H9 (cell line): ENCODE measurements around the gene SPECC1L. TPM values are rescaled to one million over a fixed set of nuclear protein-coding genes. Genes with fewer than 3 reads are reported as not detected.

Experiments
- DNase-seq: peaks from one replicate; pipeline ENCODE4 v3.0.0-alpha.2; 2017
- H2AFZ ChIP-seq: one replicate; pipeline ENCODE4 v1.6.1; 2013; ENCODE audit warnings: mild to moderate bottlenecking, low read length, control low read depth, moderate library complexity
- H2AK5ac ChIP-seq: 2 replicates; pipeline ENCODE4 v1.6.1; 2013; ENCODE audit warnings: low read length, control low read depth, mixed read lengths; ENCODE audit not compliant: insufficient read length
- H2BK120ac ChIP-seq: one replicate; pipeline ENCODE4 v1.6.1; 2013; ENCODE audit warnings: low read depth, mild to moderate bottlenecking, low read length, control low read depth, inconsistent platforms; ENCODE audit not compliant: poor library complexity, severe bottlenecking
- H2BK12ac ChIP-seq: 2 replicates; pipeline ENCODE4 v1.6.1; 2013; ENCODE audit warnings: low read length, control low read depth, mixed read lengths, low read depth; ENCODE audit not compliant: insufficient read length
- H2BK15ac ChIP-seq: 2 replicates; pipeline ENCODE4 v1.6.1; 2013; ENCODE audit warnings: low read depth, low read length, control low read depth
- H2BK20ac ChIP-seq: one replicate; pipeline ENCODE4 v1.6.1; 2013; ENCODE audit warnings: low read depth, mild to moderate bottlenecking, low read length, control low read depth, inconsistent platforms; ENCODE audit not compliant: poor library complexity, severe bottlenecking
- H2BK5ac ChIP-seq: 2 replicates; pipeline ENCODE4 v1.6.1; 2013; ENCODE audit warnings: low read length, control low read depth, mixed read lengths; ENCODE audit not compliant: insufficient read length
- H3K14ac ChIP-seq: 2 replicates; pipeline ENCODE4 v1.6.1; 2013; ENCODE audit warnings: low read length, control low read depth; ENCODE audit not compliant: insufficient read depth
- H3K18ac ChIP-seq: 2 replicates; pipeline ENCODE4 v1.6.1; 2013; ENCODE audit warnings: low read depth, mild to moderate bottlenecking, mixed read lengths, low read length, control low read depth; ENCODE audit not compliant: insufficient read length
- H3K23ac ChIP-seq: 2 replicates; pipeline ENCODE4 v1.6.1; 2013; ENCODE audit warnings: low read length, control low read depth, mixed read lengths, low read depth; ENCODE audit not compliant: insufficient read length
- H3K23me2 ChIP-seq: 2 replicates; pipeline ENCODE4 v1.6.1; 2013; ENCODE audit warnings: low read depth, mild to moderate bottlenecking, mixed read lengths, low read length, control low read depth; ENCODE audit not compliant: insufficient read length, poor library complexity, severe bottlenecking
- H3K27ac ChIP-seq: 2 replicates; pipeline ENCODE4 v1.5.1; 2013; ENCODE audit warnings: low read length, control low read depth, mixed read lengths, low read depth; ENCODE audit not compliant: insufficient read length
- H3K27me3 ChIP-seq: 2 replicates; pipeline ENCODE4 v1.6.1; 2013; ENCODE audit warnings: low read length, control low read depth, inconsistent platforms; ENCODE audit not compliant: insufficient read depth
- H3K4ac ChIP-seq: 2 replicates; pipeline ENCODE4 v1.6.1; 2013; ENCODE audit warnings: low read depth, mild to moderate bottlenecking, control low read depth, inconsistent platforms, low read length, moderate library complexity
- H3K4me1 ChIP-seq: 2 replicates; pipeline ENCODE4 v1.6.1; 2013; ENCODE audit warnings: low read length, control low read depth, inconsistent platforms; ENCODE audit not compliant: insufficient read depth
- H3K4me2 ChIP-seq: 2 replicates; pipeline ENCODE4 v1.6.1; 2013; ENCODE audit warnings: low read length, control low read depth, mixed read lengths; ENCODE audit not compliant: insufficient read length, insufficient read depth
- H3K56ac ChIP-seq: 2 replicates; pipeline ENCODE4 v1.6.1; 2013; ENCODE audit warnings: low read depth, mild to moderate bottlenecking, mixed read lengths, low read length, control low read depth; ENCODE audit not compliant: insufficient read length
- H3K79me1 ChIP-seq: 2 replicates; pipeline ENCODE4 v1.6.1; 2013; ENCODE audit warnings: low read depth, mild to moderate bottlenecking, moderate library complexity, low read length, control low read depth, inconsistent platforms; ENCODE audit not compliant: insufficient read depth, poor library complexity, severe bottlenecking
- H3K79me2 ChIP-seq: 2 replicates; pipeline ENCODE4 v1.6.1; 2013; ENCODE audit warnings: low read length, control low read depth, inconsistent platforms; ENCODE audit not compliant: insufficient read depth
- H3K9ac ChIP-seq: 2 replicates; pipeline ENCODE4 v1.6.1; 2013; ENCODE audit warnings: low read length, control low read depth, mixed read lengths; ENCODE audit not compliant: insufficient read length; ENCODE audit errors: extremely low read depth
- H3K9me3 ChIP-seq: one replicate; pipeline ENCODE4 v1.6.1; 2013; ENCODE audit warnings: low read depth, low read length, inconsistent platforms; ENCODE audit not compliant: control insufficient read depth
- H3T11ph ChIP-seq: one replicate; pipeline ENCODE4 v1.6.1; 2013; ENCODE audit warnings: mild to moderate bottlenecking, low read length, control low read depth, inconsistent platforms
- H4K20me1 ChIP-seq: one replicate; pipeline ENCODE4 v1.6.1; 2013; ENCODE audit not compliant: control insufficient read depth, insufficient read length, insufficient read depth
- H4K5ac ChIP-seq: 2 replicates; pipeline ENCODE4 v1.6.1; 2013; ENCODE audit warnings: low read depth, mild to moderate bottlenecking, mixed read lengths, low read length, control low read depth; ENCODE audit not compliant: insufficient read length
- H4K8ac ChIP-seq: replicated peaks from 2 replicates; pipeline ENCODE4 v1.6.1; 2013; ENCODE audit warnings: low read length, control low read depth, mixed read lengths, low read depth; ENCODE audit not compliant: insufficient read length
- H4K91ac ChIP-seq: 2 replicates; pipeline ENCODE4 v1.6.1; 2013; ENCODE audit warnings: low read depth, mild to moderate bottlenecking, moderate library complexity, mixed read lengths, low read length, control low read depth; ENCODE audit not compliant: insufficient read length
- H3K27ac Mint-ChIP-seq, 3 experiments: 2 replicates in 2 of 3; 3 replicates in 1 of 3; pipeline ENCODE4 v1.8.0; 2020 to 2021; ENCODE audit warnings: mixed read lengths in 3 of 3, mild to moderate bottlenecking in 1 of 3, moderate library complexity in 1 of 3
- H3K27me3 Mint-ChIP-seq: 2 replicates; pipeline ENCODE4 v1.8.0; 2021; ENCODE audit warnings: low read depth, mild to moderate bottlenecking, moderate library complexity, mixed read lengths
- H3K36me3 Mint-ChIP-seq, 3 experiments: 2 replicates in 2 of 3; 3 replicates in 1 of 3; pipeline ENCODE4 v1.8.0; 2020 to 2021; ENCODE audit warnings: low read depth in 3 of 3, mixed read lengths in 3 of 3; ENCODE audit not compliant: insufficient read depth in 1 of 3
- H3K4me1 Mint-ChIP-seq, 2 experiments: 2 replicates each; pipeline ENCODE4 v1.8.0; 2020; ENCODE audit warnings: mixed read lengths in 2 of 2
- H3K4me3 Mint-ChIP-seq, 2 experiments: 2 replicates in 1 of 2; 3 replicates in 1 of 2; pipeline ENCODE4 v1.8.0; 2020 to 2021; ENCODE audit warnings: mild to moderate bottlenecking in 2 of 2, mixed read lengths in 2 of 2, moderate library complexity in 1 of 2
- H3K9me3 Mint-ChIP-seq, 2 experiments: 2 replicates in 1 of 2; 3 replicates in 1 of 2; pipeline ENCODE4 v1.8.0; 2020; ENCODE audit warnings: mild to moderate bottlenecking in 2 of 2, mixed read lengths in 2 of 2, moderate library complexity in 1 of 2
- CTCF ChIP-seq: fragments of 200-600 bp; sonication (generic); conservative IDR thresholded peaks from 3 replicates; pipeline ENCODE4 v1.8.0; 2021; ENCODE audit warnings: antibody characterized with exemption, mild to moderate bottlenecking
- WGBS: extraction: QIAGEN DNeasy Blood & Tissue Kit; methylation state at CpG from one replicate; pipeline ENCODE4 v1.1.7; 2013; ENCODE audit warnings: missing lambda C conversion rate, low lambda C conversion rate, mixed read lengths; ENCODE audit not compliant: insufficient read length; ENCODE audit errors: extremely low coverage; 5-methylcytosine and 5-hydroxymethylcytosine counted together
- total RNA-seq: library from RNA; stranded (reverse); gene quantifications from 2 replicates; pipeline ENCODE4 v1.2.1, GENCODE V29; 2021

SPECC1L gene
- total RNA-seq, 1 experiment from 2014 or later, result 57.1 TPM

GRCh38 chr22:24440270-24440717 lies 169.7 kb downstream of the SPECC1L start:
- Mint-ChIP-seq H3K4me1 (peaks cover 5 to 11% of the 10 kb centered on the region in 2 experiments), H3K27ac (no peak overlapping the region), H3K27me3 (no peaks in the 10 kb centered on the region; the same call in 1 of the 2 replicates), H3K9me3 (no peaks in the 10 kb centered on the region; a peak in 1 of 5 replicates), H3K36me3 (no peaks in the 10 kb centered on the region), H3K4me3 (no peak overlapping the region)
- Histone ChIP-seq H4K91ac (no peak overlapping the region), H2BK20ac (no peak overlapping the region), H2BK120ac (no peak overlapping the region), H3K79me1 (no peaks in the 10 kb centered on the region), H3T11ph (no peak overlapping the region), H3K4me2 (no peak overlapping the region), H4K20me1 (no peaks in the 10 kb centered on the region), H3K56ac (no peak overlapping the region), H4K8ac (no peak overlapping the region), H3K9ac (no peak overlapping the region), H3K23ac (no peak overlapping the region), H3K79me2 (no peaks in the 10 kb centered on the region), H3K4me1 (0 out of 2 replicates have a peak, but pooled peaks cover 2% of the 10 kb centered on the region), H3K27me3 (no peaks in the 10 kb centered on the region), H2AFZ (no peak overlapping the region), H4K5ac (no peak overlapping the region), H2BK15ac (no peak overlapping the region), H2BK12ac (no peak overlapping the region), H3K9me3 (no peaks in the 10 kb centered on the region), H3K18ac (no peak overlapping the region), H3K23me2 (peaks cover 5% of the 10 kb centered on the region), H3K14ac (no peak overlapping the region), H2BK5ac (no peak overlapping the region), H3K4ac (no peak overlapping the region), H3K27ac (no peak overlapping the region), H2AK5ac (no peak overlapping the region)
- no peak for TF ChIP-seq CTCF
- WGBS, result no CpG with 5 or more reads among the region's 10 CpGs
- no peak for DNase-seq
